ENCODE results near the gene ADAMTS3.

GRCh38 chr4:72568959-72569718 is at the start of gene ADAMTS3:
- peak in 1 of 2 donors; percentile 66 for TF ChIP-seq POLR2AphosphoS5 (IDR thresholded peaks at IDR 0.05; ENCODE audit: insufficient read depth in 1 of 2, low read depth in 1 of 2)
- TF ChIP-seq CTCF (IDR thresholded peaks at IDR 0.05), result no peak
